Left lung (tissue), 10 donors: ENCODE data around the gene ARCN1. TPM values are rescaled to one million over a fixed set of nuclear protein-coding genes. Genes with fewer than 3 reads are reported as not detected.
"Not testable (repeated sequence)": the region's sequence is repeated elsewhere in the genome, so short reads cannot be mapped to it uniquely, and the experiment has no call there.

Experiments used
- ATAC-seq: fragments of 200-7000 bp; cut with Tn5 transposase; one replicate; pipeline ENCODE4 v1.9.1; 2020; ENCODE audit warnings: moderate library complexity
- DNase-seq, 4 donors: peaks; one replicate each; pipeline ENCODE4 v3.0.0-alpha.2; 2013 to 2020
- H3K27ac ChIP-seq, 2 donors: fragments of 200-600 bp; sonication (generic) in 1 of 2; one replicate each; pipeline versions ENCODE4 v1.5.0 to v1.8.0; 2020 to 2021
- H3K27me3 ChIP-seq, 2 donors: fragments of 200-600 bp; sonication (generic) in 1 of 2; one replicate each; pipeline versions ENCODE4 v1.5.0 to v1.8.0; 2020 to 2021
- H3K36me3 ChIP-seq, 2 donors: fragments of 200-600 bp; sonication (generic) in 1 of 2; one replicate each; pipeline versions ENCODE4 v1.5.0 to v1.8.0; 2020 to 2021
- H3K4me1 ChIP-seq, 2 donors: fragments of 200-600 bp; one replicate each; pipeline ENCODE4 v1.8.0; 2021
- H3K4me3 ChIP-seq, 2 donors: fragments of 200-600 bp; sonication (generic) in 1 of 2; one replicate each; pipeline versions ENCODE4 v1.5.0 to v1.8.0; 2020 to 2021; ENCODE audit warnings: mild to moderate bottlenecking in 1 of 2
- H3K9me3 ChIP-seq, 2 donors: fragments of 200-600 bp; sonication (generic) in 1 of 2; one replicate each; pipeline versions ENCODE4 v1.5.0 to v1.8.0; 2020 to 2021
- intact Hi-C, 2 donors: fragments of 100-400 bp; cut with DNase I; formaldehyde crosslinking; loops; one replicate each; pipeline versions ENCODE4 v1.11.2 to v1.14.2; 2022
- polyA plus RNA-seq, 6 donors: library from polyadenylated mRNA; unstranded; fragments of 120-200 nt; gene quantifications; one replicate each; pipeline ENCODE4 v1.2.1, GENCODE V29; 2013; ENCODE audit not compliant: insufficient read length in 6 of 6
- total RNA-seq, 2 donors: library from RNA; stranded (reverse); fragmentation: NEBNext Ultra II Directional; extraction: Animal tissue kit (Norgen Biotek cat#: 25700); gene quantifications; one replicate each; pipeline ENCODE4 v1.2.1, GENCODE V29; 2021
- TF ChIP-seq, protein P1 (sequence below), 2 donors: fragments of 200-600 bp; sonication (generic) in 1 of 2; IDR thresholded peaks; one replicate each; pipeline versions ENCODE4 v1.5.0 to v1.8.0; 2021; ENCODE audit warnings: antibody characterized with exemption in 2 of 2
- donor health status: DM: no; HTN: yes; CAD: no.
- donor health status: DM: no; HTN: no; CAD: no.

ARCN1 gene
- total and polyA plus RNA-seq, 8 donors, result 141 to 171 (median 166) TPM

DNA sequence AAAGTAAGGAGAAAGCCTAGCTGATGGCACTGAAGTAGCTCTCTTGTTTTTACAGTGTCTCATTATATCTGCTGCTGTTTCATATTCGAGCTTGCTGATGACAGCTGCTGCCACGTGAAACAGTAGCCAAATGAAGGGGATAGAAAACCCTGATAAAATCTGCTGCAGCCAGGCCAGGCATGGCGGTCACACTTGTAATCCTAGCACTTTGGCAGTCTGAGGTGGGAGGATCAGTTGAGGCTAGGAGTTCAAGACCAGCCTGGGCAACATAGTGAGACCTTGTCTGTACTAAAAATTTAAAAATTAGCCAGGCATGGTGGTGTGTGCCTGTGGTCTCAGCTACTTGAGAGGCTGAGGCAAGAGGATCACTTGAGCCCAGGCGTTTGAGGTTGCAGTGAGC is 19.9 kb upstream of the ARCN1 start:
- peaks cover 0 to 68% of the 10 kb centered on the region in 2 donors for H3K36me3 ChIP-seq
- ATAC-seq, result no peak

DNA sequence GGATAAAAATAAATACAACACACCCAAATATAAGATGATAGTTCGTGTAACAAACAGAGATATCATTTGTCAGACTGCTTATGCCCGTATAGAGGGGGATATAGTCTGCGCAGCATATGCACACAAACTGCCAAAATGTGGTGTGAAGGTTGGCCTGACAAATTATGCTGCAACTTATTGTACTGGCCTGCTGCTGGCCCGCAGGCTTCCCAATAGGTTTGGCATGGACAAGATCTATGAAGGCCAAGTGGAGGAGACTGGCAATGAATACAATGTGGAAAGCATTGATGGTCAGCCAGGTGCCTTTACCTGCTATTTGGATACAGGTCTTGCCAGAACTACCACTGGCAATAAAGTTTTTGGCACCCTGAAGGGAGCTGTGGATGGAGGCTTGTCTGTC is 11.4 kb upstream of the ARCN1 start:
- no peak for DNase-seq
- peaks cover 0 to 8% of the 10 kb centered on the region in 2 donors for H3K4me1 ChIP-seq
- no peaks in the 10 kb centered on the region for H3K27me3 ChIP-seq
- no peak overlapping the region for H3K4me3 ChIP-seq
- intact Hi-C loops, result no loop called here
- peaks cover 0 to 28% of the 10 kb centered on the region in 2 donors for H3K36me3 ChIP-seq
- TF ChIP-seq, protein P1, sequence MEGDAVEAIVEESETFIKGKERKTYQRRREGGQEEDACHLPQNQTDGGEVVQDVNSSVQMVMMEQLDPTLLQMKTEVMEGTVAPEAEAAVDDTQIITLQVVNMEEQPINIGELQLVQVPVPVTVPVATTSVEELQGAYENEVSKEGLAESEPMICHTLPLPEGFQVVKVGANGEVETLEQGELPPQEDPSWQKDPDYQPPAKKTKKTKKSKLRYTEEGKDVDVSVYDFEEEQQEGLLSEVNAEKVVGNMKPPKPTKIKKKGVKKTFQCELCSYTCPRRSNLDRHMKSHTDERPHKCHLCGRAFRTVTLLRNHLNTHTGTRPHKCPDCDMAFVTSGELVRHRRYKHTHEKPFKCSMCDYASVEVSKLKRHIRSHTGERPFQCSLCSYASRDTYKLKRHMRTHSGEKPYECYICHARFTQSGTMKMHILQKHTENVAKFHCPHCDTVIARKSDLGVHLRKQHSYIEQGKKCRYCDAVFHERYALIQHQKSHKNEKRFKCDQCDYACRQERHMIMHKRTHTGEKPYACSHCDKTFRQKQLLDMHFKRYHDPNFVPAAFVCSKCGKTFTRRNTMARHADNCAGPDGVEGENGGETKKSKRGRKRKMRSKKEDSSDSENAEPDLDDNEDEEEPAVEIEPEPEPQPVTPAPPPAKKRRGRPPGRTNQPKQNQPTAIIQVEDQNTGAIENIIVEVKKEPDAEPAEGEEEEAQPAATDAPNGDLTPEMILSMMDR (IDR thresholded peaks at IDR 0.05), result no peak
- no peak for ATAC-seq
- H3K27ac ChIP-seq, result no peak overlapping the region
- H3K9me3 ChIP-seq, result no peaks in the 10 kb centered on the region

More for the DNA sequence above, 19.9 kb upstream of the ARCN1 start:
- DNase-seq, result no peak
- Histone ChIP-seq H3K4me3 (no peak overlapping the region), H3K9me3 (no peaks in the 10 kb centered on the region), H3K27me3 (no peaks in the 10 kb centered on the region), H3K27ac (no peak overlapping the region), H3K4me1 (no peaks in the 10 kb centered on the region)
- TF ChIP-seq, protein P1 (IDR thresholded peaks at IDR 0.05), result no peak
- intact Hi-C loops, result no loop called here

DNA sequence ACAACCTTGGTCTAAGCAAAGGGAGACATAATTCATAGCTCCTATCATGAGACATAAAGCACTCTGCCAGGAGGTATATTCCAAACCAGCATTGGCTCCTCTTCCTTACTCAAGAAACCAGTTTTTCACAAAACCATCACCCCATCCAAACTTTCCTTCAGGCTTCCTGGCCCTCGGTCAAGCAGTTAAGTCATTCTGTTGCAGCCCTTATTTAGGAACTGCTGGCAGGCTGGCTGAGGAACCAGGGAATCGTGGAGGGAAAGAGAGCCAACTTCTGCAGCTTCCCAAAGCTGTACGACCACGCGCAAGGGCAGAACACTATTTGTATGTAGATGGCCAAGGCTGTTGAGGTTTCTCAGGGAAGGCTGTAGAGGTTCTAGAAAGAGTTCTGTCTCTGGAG is 7.2 kb upstream of the ARCN1 start:
- DNase-seq (peak in 1 of 4 donors; percentile 43), ATAC-seq (peak; percentile 18)
- Histone ChIP-seq H3K4me3 (peak overlapping the region; percentile 53 to 57), H3K36me3 (no peaks in the 10 kb centered on the region), H3K27me3 (no peaks in the 10 kb centered on the region), H3K27ac (peak overlapping the region in 1 of 2 donors; percentile 74), H3K9me3 (no peaks in the 10 kb centered on the region), H3K4me1 (peaks cover 0 to 11% of the 10 kb centered on the region in 2 donors)
- TF ChIP-seq, protein P1 (IDR thresholded peaks at IDR 0.05), result no peak
- intact Hi-C loops, result no loop called here

DNA sequence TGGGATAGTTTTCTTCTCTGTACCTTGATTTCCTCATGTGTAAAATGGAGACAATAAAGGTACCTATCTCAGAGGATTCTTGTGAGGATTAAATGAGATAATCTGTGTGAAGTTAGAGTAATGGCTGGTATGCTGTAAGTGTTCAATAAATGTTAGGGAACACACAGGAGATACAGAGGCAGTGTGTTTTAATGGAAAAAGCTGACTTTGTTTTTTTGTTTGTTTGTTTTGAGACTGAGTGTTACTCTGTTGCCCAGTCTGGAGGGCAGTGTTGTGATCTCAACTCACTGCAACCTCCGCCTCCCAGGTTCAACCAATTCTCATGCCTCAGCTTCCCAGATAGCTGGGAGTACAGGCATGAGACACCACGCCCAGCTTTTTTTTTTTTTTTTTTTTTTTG is 2.5 kb upstream of the ARCN1 start:
- TF ChIP-seq, protein P1 (IDR thresholded peaks at IDR 0.05), result no peak
- peaks cover 11 to 34% of the 10 kb centered on the region in 2 donors for H3K4me1 ChIP-seq
- H3K27me3 ChIP-seq, result no peaks in the 10 kb centered on the region
- H3K9me3 ChIP-seq, result no peaks in the 10 kb centered on the region
- ATAC-seq (no peak), DNase-seq (no peak)
- H3K27ac ChIP-seq, result no peak overlapping the region
- intact Hi-C loops, result no loop called here
- H3K36me3 ChIP-seq, result no peaks in the 10 kb centered on the region
- H3K4me3 ChIP-seq, result no peak overlapping the region

DNA sequence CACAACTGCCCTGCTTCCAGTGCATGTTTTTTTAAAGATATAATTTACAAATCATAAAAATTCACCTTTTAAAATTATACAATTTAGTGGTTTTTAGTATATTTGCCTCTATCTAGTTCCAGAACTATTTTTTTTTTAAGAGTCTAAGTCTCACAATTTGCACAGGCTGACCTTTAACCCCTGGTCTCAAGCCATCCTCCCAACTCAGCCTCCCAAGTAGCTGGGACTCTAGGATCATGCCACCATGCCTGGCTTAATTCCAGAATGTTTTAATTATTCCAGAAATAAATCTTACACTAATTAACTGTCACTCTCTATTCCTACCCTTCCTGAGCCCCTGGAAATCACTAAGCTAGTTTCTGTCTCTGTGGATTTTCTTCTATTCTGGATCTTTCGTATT is 1.4 kb upstream of the ARCN1 start:
- H3K4me1 ChIP-seq, result peaks cover 14 to 41% of the 10 kb centered on the region in 2 donors
- H3K27ac ChIP-seq, result peak overlapping the region in 1 of 2 donors; percentile 97
- H3K36me3 ChIP-seq, result no peaks in the 10 kb centered on the region
- H3K4me3 ChIP-seq, result no peak overlapping the region
- H3K27me3 ChIP-seq, result no peaks in the 10 kb centered on the region
- intact Hi-C loops, result no loop called here
- no peak for ATAC-seq
- no peak for DNase-seq
- TF ChIP-seq, protein P1 (IDR thresholded peaks at IDR 0.05), result no peak
- H3K9me3 ChIP-seq, result no peaks in the 10 kb centered on the region

DNA sequence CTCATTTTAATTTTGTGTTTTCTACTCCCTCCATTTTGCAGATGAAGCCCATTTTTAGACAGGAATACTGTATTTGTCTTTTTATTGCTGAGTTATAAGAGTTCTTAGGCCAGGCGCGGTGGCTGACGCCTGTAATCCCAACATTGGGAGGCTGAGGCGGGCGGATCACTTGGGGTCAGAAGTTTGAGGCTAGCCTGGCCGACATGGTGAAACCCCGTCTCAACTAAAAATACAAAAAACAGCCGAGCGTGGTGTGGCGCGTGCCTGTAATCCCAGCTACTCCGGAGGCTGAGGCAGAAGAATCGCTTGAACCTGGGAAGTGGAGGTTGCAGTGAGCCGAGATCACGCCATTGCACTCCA is 528 bp upstream of the ARCN1 start:
- peak in 1 of 4 donors; percentile 34 for DNase-seq

More for the DNA sequence above, 528 bp upstream of the ARCN1 start:
- peaks cover 21 to 41% of the 10 kb centered on the region in 2 donors for H3K4me1 ChIP-seq
- H3K4me3 ChIP-seq, result peak overlapping the region; percentile 98 to 100
- intact Hi-C loops, ATAC-seq, H3K27me3 ChIP-seq, H3K9me3 ChIP-seq, H3K36me3 ChIP-seq: not testable (repeated sequence)
- peak overlapping the region; percentile 97 to 99 for H3K27ac ChIP-seq
